PFSK-1 (cell line): ENCODE results near the gene TBX4.

Source experiments
- FOXP2 ChIP-seq: optimal IDR thresholded peaks from 2 replicates; pipeline ENCODE3; 2011; ENCODE audit warnings: borderline replicate concordance, control low read depth, inconsistent platforms; ENCODE audit not compliant: insufficient read depth; ENCODE audit errors: extremely low read length, extremely low read depth
- POLR2AphosphoS5 ChIP-seq: IDR thresholded peaks from 2 replicates; pipeline ENCODE4 v1.6.1; 2012; ENCODE audit warnings: low read depth, mild to moderate bottlenecking, control low read depth, low read length, moderate library complexity
- SIN3A ChIP-seq: IDR thresholded peaks from 2 replicates; pipeline ENCODE4 v1.6.1; 2012; ENCODE audit warnings: mild to moderate bottlenecking, low read length, moderate library complexity, borderline replicate concordance; ENCODE audit not compliant: insufficient read depth
- TAF1 ChIP-seq: IDR thresholded peaks from 2 replicates; pipeline ENCODE4 v1.6.1; 2012; ENCODE audit warnings: low read length, control low read depth, borderline replicate concordance; ENCODE audit not compliant: insufficient read depth
- TF ChIP-seq, protein P1 (sequence below), 2 experiments: IDR thresholded peaks; 2 replicates each; pipeline versions ENCODE4 v1.6.1 to v1.8.0; 2011 to 2012; ENCODE audit warnings: low read depth in 2 of 2, low read length in 2 of 2, control low read depth in 1 of 2, inconsistent platforms in 1 of 2, mild to moderate bottlenecking in 1 of 2, moderate library complexity in 1 of 2; ENCODE audit not compliant: insufficient read depth in 1 of 2

TBX4 gene

DNA sequence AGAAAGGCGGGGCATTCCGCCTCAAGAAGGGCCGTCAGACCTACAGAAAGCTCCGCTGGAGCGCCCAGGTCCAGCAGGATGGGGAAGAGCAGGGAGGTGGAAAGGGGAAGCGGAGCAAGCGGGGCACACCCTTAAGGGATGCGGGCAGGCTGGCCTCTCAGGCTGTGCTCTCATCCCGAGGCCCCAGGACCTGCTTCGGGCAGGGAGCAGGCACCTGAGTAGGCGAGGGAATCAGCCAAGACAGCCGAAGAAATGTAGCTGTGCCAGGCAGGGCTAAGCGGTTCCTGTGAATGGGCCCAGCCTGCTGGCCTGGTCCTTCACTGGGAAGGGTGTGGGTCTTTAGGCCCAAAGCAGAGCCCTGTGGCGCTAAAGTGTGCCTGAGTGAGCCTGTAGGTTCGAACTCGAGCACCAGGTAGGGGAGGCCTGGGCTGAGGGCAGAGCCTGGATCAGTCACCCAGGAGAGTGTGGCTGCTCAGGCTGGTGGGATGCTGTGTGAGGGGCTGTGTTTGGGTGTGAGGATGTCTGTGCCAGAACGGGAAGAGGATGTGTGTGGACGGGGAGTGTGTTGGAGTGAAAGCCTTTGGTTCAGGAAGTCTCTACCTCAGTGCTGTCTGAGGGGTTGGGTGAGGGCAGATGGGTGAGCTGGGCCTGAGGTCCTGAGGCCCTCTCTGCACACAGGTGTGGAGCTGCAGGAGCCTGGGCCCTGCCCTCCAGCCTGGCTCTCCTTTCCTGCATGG is 3.3 kb downstream of the TBX4 start:
- TF ChIP-seq SIN3A (no peak), FOXP2 (no peak), TAF1 (no peak), POLR2AphosphoS5 (no peak)
- TF ChIP-seq, protein P1, sequence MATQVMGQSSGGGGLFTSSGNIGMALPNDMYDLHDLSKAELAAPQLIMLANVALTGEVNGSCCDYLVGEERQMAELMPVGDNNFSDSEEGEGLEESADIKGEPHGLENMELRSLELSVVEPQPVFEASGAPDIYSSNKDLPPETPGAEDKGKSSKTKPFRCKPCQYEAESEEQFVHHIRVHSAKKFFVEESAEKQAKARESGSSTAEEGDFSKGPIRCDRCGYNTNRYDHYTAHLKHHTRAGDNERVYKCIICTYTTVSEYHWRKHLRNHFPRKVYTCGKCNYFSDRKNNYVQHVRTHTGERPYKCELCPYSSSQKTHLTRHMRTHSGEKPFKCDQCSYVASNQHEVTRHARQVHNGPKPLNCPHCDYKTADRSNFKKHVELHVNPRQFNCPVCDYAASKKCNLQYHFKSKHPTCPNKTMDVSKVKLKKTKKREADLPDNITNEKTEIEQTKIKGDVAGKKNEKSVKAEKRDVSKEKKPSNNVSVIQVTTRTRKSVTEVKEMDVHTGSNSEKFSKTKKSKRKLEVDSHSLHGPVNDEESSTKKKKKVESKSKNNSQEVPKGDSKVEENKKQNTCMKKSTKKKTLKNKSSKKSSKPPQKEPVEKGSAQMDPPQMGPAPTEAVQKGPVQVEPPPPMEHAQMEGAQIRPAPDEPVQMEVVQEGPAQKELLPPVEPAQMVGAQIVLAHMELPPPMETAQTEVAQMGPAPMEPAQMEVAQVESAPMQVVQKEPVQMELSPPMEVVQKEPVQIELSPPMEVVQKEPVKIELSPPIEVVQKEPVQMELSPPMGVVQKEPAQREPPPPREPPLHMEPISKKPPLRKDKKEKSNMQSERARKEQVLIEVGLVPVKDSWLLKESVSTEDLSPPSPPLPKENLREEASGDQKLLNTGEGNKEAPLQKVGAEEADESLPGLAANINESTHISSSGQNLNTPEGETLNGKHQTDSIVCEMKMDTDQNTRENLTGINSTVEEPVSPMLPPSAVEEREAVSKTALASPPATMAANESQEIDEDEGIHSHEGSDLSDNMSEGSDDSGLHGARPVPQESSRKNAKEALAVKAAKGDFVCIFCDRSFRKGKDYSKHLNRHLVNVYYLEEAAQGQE (IDR thresholded peaks at IDR 0.05; ENCODE audit: insufficient read depth in 1 of 2, low read depth in 2 of 2, low read length in 2 of 2) = no peak

GRCh38 chr17:61456061-61456681 is 3.9 kb downstream of the TBX4 start:
- TF ChIP-seq, protein P1 (IDR thresholded peaks at IDR 0.05; ENCODE audit: insufficient read depth in 1 of 2, low read depth in 2 of 2, low read length in 2 of 2) = no peak
- TF ChIP-seq SIN3A (no peak), TAF1 (no peak), FOXP2 (no peak), POLR2AphosphoS5 (no peak)

DNA sequence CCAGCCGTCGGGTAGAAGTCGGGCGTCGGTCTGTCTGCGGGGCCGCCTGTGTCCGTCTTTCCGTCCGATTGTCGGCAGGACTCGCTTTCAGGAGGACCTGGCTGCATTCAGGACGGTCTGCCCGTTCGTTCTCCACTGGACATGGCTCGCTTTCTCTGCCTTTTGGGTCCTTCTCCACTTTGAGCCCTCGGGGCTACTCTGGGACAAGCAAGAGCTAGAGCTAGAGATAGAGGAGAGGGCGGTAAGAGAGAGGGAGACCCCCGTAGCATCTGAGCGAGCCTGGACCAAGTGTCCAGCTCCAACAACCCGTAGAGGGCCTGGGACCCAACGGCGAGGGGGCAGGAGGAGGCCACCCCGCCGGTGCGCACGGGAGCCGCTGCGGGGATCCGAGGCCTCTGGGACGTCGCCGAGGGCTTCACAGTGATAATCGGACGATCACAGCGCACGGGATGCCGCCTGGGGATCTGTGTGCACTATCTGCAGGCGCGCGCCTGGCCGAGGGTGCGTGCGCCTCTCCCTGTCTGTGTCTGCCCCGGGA is 4.5 kb downstream of the TBX4 start:
- no peak for TF ChIP-seq SIN3A
- TF ChIP-seq TAF1 = no peak
- no peak for TF ChIP-seq FOXP2
- TF ChIP-seq, protein P1 (IDR thresholded peaks at IDR 0.05; ENCODE audit: insufficient read depth in 1 of 2, low read depth in 2 of 2, low read length in 2 of 2) = no peak
- no peak for TF ChIP-seq POLR2AphosphoS5

DNA sequence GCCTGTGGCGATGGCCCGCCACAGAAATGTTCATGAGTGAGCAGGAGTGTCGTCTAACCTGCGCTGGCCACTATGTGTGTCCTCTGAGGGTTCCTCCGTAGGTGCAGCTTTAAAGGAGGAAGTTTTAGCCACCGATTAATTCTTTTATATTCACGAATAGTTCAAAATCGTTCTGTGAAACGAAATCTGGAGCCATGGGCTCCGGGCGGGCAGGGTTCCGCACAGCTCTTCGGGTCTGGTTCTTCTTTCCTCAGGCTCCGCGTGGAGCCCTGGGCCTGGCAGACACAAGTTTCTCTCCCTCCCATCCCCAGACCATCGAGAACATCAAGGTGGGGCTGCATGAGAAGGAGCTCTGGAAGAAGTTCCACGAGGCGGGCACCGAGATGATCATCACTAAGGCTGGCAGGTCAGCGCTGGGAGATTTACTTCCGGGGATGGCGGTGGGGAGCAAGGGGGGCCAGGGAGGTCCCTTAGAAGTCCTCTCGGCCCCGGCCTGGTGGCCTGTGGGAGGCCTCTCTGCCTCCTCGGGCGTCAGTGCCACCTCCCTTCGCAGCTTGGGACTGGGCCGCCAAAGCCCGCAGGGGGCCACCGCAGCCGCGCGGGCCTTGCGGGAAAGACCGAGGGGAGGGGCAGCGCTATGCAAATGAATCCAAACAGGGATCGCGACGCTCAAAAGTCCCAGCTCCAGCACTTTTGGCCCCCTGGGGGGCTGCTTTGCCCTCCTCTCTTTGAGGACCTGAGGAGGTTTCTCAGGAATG is 5.2 kb downstream of the TBX4 start:
- TF ChIP-seq SIN3A = no peak
- TF ChIP-seq, protein P1 (IDR thresholded peaks at IDR 0.05; ENCODE audit: insufficient read depth in 1 of 2, low read depth in 2 of 2, low read length in 2 of 2) = no peak
- no peak for TF ChIP-seq FOXP2
- no peak for TF ChIP-seq POLR2AphosphoS5
- no peak for TF ChIP-seq TAF1
